GM12892 (cell line): ENCODE data around the gene UVSSA.

Experiments
- POLR2A ChIP-seq: IDR thresholded peaks from 2 replicates; pipeline ENCODE4 v1.6.1; 2011; ENCODE audit warnings: low read depth, low read length, control low read depth
- POLR2AphosphoS5 ChIP-seq: IDR thresholded peaks from 2 replicates; pipeline ENCODE4 v1.6.1; 2011; ENCODE audit warnings: low read depth, low read length, control low read depth
- TAF1 ChIP-seq: IDR thresholded peaks from 2 replicates; pipeline ENCODE4 v1.6.1; 2011; ENCODE audit warnings: low read depth, mild to moderate bottlenecking, control low read depth, low read length, borderline replicate concordance

DNA sequence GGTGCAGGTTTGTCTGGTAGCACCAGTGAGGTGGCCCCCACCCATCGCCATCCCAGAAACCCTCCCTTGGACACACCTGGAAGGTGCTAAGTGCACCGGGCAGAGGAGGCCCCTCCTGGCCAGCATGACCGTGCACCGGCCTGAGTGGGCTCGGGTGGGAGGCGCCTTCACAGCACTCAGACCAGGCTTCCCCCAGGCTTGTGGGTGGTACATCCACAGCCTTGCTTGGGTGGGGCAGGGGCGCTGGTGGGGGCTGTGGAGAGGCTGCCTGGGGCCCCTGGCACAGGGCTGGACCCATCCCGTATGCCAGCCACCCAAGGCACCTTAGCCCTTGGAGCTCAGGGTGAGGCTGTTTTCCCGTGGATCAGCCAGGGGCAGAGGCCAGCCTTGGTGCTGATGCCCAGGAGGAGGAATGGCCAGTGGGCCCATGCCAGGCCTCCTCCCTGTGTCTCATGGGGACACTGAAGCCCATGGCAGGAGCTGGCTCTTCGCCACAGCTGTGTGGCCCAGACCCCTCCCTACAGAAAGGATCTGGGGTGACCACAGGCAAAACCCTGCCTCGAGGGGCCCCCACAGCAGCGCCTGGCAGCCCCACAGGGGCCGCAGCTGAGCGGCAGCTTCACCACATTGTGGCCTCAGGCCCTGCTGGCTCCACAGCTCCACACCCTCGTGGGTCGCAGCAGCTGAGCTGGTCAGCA lies 37.8 kb downstream of the UVSSA start:
- TF ChIP-seq POLR2AphosphoS5 (no peak), TAF1 (no peak), POLR2A (no peak)
